HFFc6 (cell line): ENCODE measurements around the gene ACTN1. TPM values are rescaled to one million over a fixed set of nuclear protein-coding genes. Genes with fewer than 3 reads are reported as not detected.

Source experiments
- DNase-seq: peaks from one replicate; pipeline ENCODE4 v3.0.0-alpha.2; 2018
- H3K27ac Mint-ChIP-seq: 2 replicates; pipeline ENCODE4 v1.8.0; 2020; ENCODE audit warnings: mild to moderate bottlenecking, mixed read lengths
- H3K27me3 Mint-ChIP-seq: 2 replicates; pipeline ENCODE4 v1.8.0; 2021; ENCODE audit warnings: mild to moderate bottlenecking, moderate library complexity, mixed read lengths; ENCODE audit not compliant: insufficient read depth
- H3K36me3 Mint-ChIP-seq: 2 replicates; pipeline ENCODE4 v1.8.0; 2021; ENCODE audit warnings: low read depth, mixed read lengths
- H3K4me1 Mint-ChIP-seq: 2 replicates; pipeline ENCODE4 v1.8.0; 2020; ENCODE audit warnings: low read depth, mixed read lengths
- H3K4me3 Mint-ChIP-seq: 2 replicates; pipeline ENCODE4 v1.8.0; 2020; ENCODE audit warnings: mild to moderate bottlenecking, moderate library complexity, mixed read lengths
- H3K9me3 Mint-ChIP-seq: 2 replicates; pipeline ENCODE4 v1.8.0; 2020; ENCODE audit warnings: mild to moderate bottlenecking, mixed read lengths
- CTCF ChIP-seq: fragments of 200-600 bp; sonication (generic); IDR thresholded peaks from 2 replicates; pipeline ENCODE4 v1.5.0; 2021; ENCODE audit warnings: antibody characterized with exemption, mild to moderate bottlenecking
- total RNA-seq, 6 experiments: library from RNA; stranded (reverse); fragmentation: NEBNext Ultra II Directional; extraction: Animal tissue kit (Norgen Biotek cat#: 25700); gene quantifications; 2 replicates in 1 of 6; 3 replicates in 5 of 6; pipeline ENCODE4 v1.2.3, GENCODE V29; 2021

ACTN1 gene
- total RNA-seq, 6 experiments from 2014 or later, result 749 to 847 (median 825) TPM

GRCh38 chr14:68981139-68981538 is 2.0 kb upstream of the ACTN1 start:
- Mint-ChIP-seq H3K27me3 (peaks cover 9% of the 10 kb centered on the region), H3K4me3 (peak overlapping the region; percentile 59), H3K36me3 (peaks cover 22% of the 10 kb centered on the region), H3K9me3 (no peaks in the 10 kb centered on the region), H3K4me1 (peaks cover 54% of the 10 kb centered on the region), H3K27ac (peak overlapping the region; percentile 84)
- no peak for TF ChIP-seq CTCF
- no peak for DNase-seq

- peak; percentile 36 for DNase-seq
- peak overlapping the region; percentile 84 for H3K27ac Mint-ChIP-seq
- peak overlapping the region; percentile 94 for H3K4me3 Mint-ChIP-seq
- peaks cover 34% of the 10 kb centered on the region for H3K36me3 Mint-ChIP-seq
- H3K9me3 Mint-ChIP-seq, result no peaks in the 10 kb centered on the region
- no peak for TF ChIP-seq CTCF
- peaks cover 9% of the 10 kb centered on the region for H3K27me3 Mint-ChIP-seq
- peaks cover 64% of the 10 kb centered on the region for H3K4me1 Mint-ChIP-seq
Measured at GRCh38 chr14:68979722-68980451, 785 bp upstream of the ACTN1 start.

GRCh38 chr14:68978172-68978911 is 760 bp downstream of the ACTN1 start:
- no peaks in the 10 kb centered on the region for H3K9me3 Mint-ChIP-seq
- H3K27me3 Mint-ChIP-seq, result peaks cover 11% of the 10 kb centered on the region
- H3K36me3 Mint-ChIP-seq, result peaks cover 48% of the 10 kb centered on the region
- TF ChIP-seq CTCF, result no peak
- peak overlapping the region; percentile 94 for H3K4me3 Mint-ChIP-seq
- peak; percentile 33 for DNase-seq
- H3K27ac Mint-ChIP-seq, result peak overlapping the region; percentile 95
- H3K4me1 Mint-ChIP-seq, result peaks cover 76% of the 10 kb centered on the region

- peak overlapping the region; percentile 87 for H3K4me3 Mint-ChIP-seq
- no peak; the same call in 1 of the 2 replicates for TF ChIP-seq CTCF
- peaks cover 11% of the 10 kb centered on the region for H3K27me3 Mint-ChIP-seq
- peak; percentile 90 for DNase-seq
- H3K36me3 Mint-ChIP-seq, result peaks cover 50% of the 10 kb centered on the region
- H3K27ac Mint-ChIP-seq, result peak overlapping the region; percentile 95
- H3K4me1 Mint-ChIP-seq, result peaks cover 76% of the 10 kb centered on the region
- no peaks in the 10 kb centered on the region for H3K9me3 Mint-ChIP-seq
Measured at GRCh38 chr14:68977718-68978171, 1.4 kb downstream of the ACTN1 start.

- H3K9me3 Mint-ChIP-seq, result no peaks in the 10 kb centered on the region
- peaks cover 13% of the 10 kb centered on the region for H3K27me3 Mint-ChIP-seq
- peak overlapping the region; percentile 87 for H3K4me3 Mint-ChIP-seq
- H3K36me3 Mint-ChIP-seq, result peaks cover 55% of the 10 kb centered on the region
- DNase-seq, result no peak
- no peak for TF ChIP-seq CTCF
- H3K4me1 Mint-ChIP-seq, result peaks cover 76% of the 10 kb centered on the region
- H3K27ac Mint-ChIP-seq, result peak overlapping the region; percentile 95
Measured at GRCh38 chr14:68977180-68977717, 1.9 kb downstream of the ACTN1 start.
